MCF 10A (cell line): ENCODE results near the gene RNF125. TPM values are rescaled to one million over a fixed set of nuclear protein-coding genes. Genes with fewer than 3 reads are reported as not detected.

Experiments used
- BruUV-seq: library from RNA; stranded (reverse); fragments of 400-500 nt; replicated peaks from 2 replicates; lab custom pipeline; 2021; lab: Mats Ljungman, UMichigan
- CTCF ChIA-PET: fragments of 300-600 bp; sonication (Branson Sonifier 250); formaldehyde crosslinking; extraction: SDS; loops from one replicate; lab custom pipeline; 2021; ENCODE audit warnings: antibody characterized with exemption, inconsistent platforms; lab: Yijun Ruan, JAX
- POLR2A ChIA-PET: fragments of 300-600, 350-650 bp; sonication (Branson Sonifier 250); formaldehyde crosslinking; extraction: SDS; loops from one replicate; lab custom pipeline; 2020; ENCODE audit warnings: antibody characterized with exemption, inconsistent platforms; lab: Yijun Ruan, JAX
- DNase-seq: peaks from one replicate; pipeline ENCODE4 v3.0.0-alpha.2; 2018; ENCODE audit not compliant: unreplicated experiment
- H3K27ac Mint-ChIP-seq: one replicate; pipeline ENCODE4 v1.8.0; 2022; ENCODE audit warnings: mild to moderate bottlenecking, low read depth, mixed read lengths; ENCODE audit not compliant: unreplicated experiment
- H3K27me3 Mint-ChIP-seq: one replicate; pipeline ENCODE4 v1.8.0; 2022; ENCODE audit warnings: mixed read lengths; ENCODE audit not compliant: insufficient read depth, unreplicated experiment
- H3K36me3 Mint-ChIP-seq: one replicate; pipeline ENCODE4 v1.8.0; 2022; ENCODE audit warnings: mild to moderate bottlenecking, moderate library complexity, mixed read lengths; ENCODE audit not compliant: insufficient read depth, unreplicated experiment
- H3K4me1 Mint-ChIP-seq: one replicate; pipeline ENCODE4 v1.8.0; 2022; ENCODE audit warnings: mixed read lengths; ENCODE audit not compliant: insufficient read depth, unreplicated experiment
- H3K4me3 Mint-ChIP-seq: one replicate; pipeline ENCODE4 v1.8.0; 2022; ENCODE audit warnings: mild to moderate bottlenecking, moderate library complexity, mixed read lengths; ENCODE audit not compliant: unreplicated experiment
- H3K9me3 Mint-ChIP-seq: one replicate; pipeline ENCODE4 v1.8.0; 2022; ENCODE audit warnings: mixed read lengths; ENCODE audit not compliant: unreplicated experiment
- CTCF ChIP-seq: fragments of 200-600 bp; IDR thresholded peaks from one replicate; pipeline ENCODE4 v1.8.0; 2022; ENCODE audit warnings: antibody characterized with exemption, mild to moderate bottlenecking; ENCODE audit not compliant: unreplicated experiment
- intact Hi-C: fragments of 100-400 bp; cut with micrococcal nuclease; formaldehyde crosslinking; loops from 2 replicates; pipeline ENCODE4 v1.14.1; 2022
- total RNA-seq: library from RNA; stranded (reverse); gene quantifications from 2 replicates; pipeline ENCODE4 v1.2.3, GENCODE V29; 2022

RNF125 gene
- total RNA-seq, 1 experiment from 2014 or later: 6.2 TPM

GRCh38 chr18:32074206-32074605, 55.6 kb downstream of the RNF125 start:
- no TSS peak for BruUV-seq
- CTCF ChIA-PET: interaction anchor here (0.6 to 1.2 kb wide), 2 partner anchors 55 to 183 kb away, joined by 3 to 4 read pairs; no protein-coding TSS in a partner anchor
- Mint-ChIP-seq H3K36me3 (no peaks in the 10 kb centered on the region), H3K27ac (no peak overlapping the region), H3K27me3 (no peaks in the 10 kb centered on the region), H3K9me3 (peaks cover 7% of the 10 kb centered on the region), H3K4me3 (no peak overlapping the region), H3K4me1 (no peaks in the 10 kb centered on the region)
- TF ChIP-seq CTCF: no peak
- DNase-seq: no peak
- POLR2A ChIA-PET: no interaction called here
- intact Hi-C loops: loop anchor here (10.0 kb wide), 1 partner anchor 329 kb away; no protein-coding TSS in a partner anchor

- CTCF ChIA-PET: interaction anchor here (1.1 to 1.5 kb wide), 2 partner anchors 60 to 135 kb away, joined by 4 read pairs; partner anchors contain the start of genes RNF125 and TRAPPC8
- H3K9me3 Mint-ChIP-seq: peaks cover 7% of the 10 kb centered on the region
- no peaks in the 10 kb centered on the region for H3K4me1 Mint-ChIP-seq
- POLR2A ChIA-PET: interaction anchor here (0.6 to 1.3 kb wide), 2 partner anchors 12 to 136 kb away, joined by 3 to 6 read pairs; partner anchors contain the start of gene TRAPPC8
- no peak overlapping the region for H3K4me3 Mint-ChIP-seq
- TF ChIP-seq CTCF: no peak
- no TSS peak for BruUV-seq
- no peaks in the 10 kb centered on the region for H3K27me3 Mint-ChIP-seq
- H3K36me3 Mint-ChIP-seq: no peaks in the 10 kb centered on the region
- no peak for DNase-seq
- intact Hi-C loops: loop anchor here (10.0 kb wide), 1 partner anchor 334 kb away; no protein-coding TSS in a partner anchor
- H3K27ac Mint-ChIP-seq: no peak overlapping the region
Measured at GRCh38 chr18:32078845-32079244, 60.2 kb downstream of the RNF125 start.

GRCh38 chr18:32081881-32082280, 63.3 kb downstream of the RNF125 start:
- no peak overlapping the region for H3K27ac Mint-ChIP-seq
- H3K9me3 Mint-ChIP-seq: peaks cover under 1% of the 10 kb centered on the region
- intact Hi-C loops: no loop called here

GRCh38 chr18:32083781-32084180, 65.2 kb downstream of the RNF125 start:
- no peaks in the 10 kb centered on the region for H3K27me3 Mint-ChIP-seq
- no TSS peak for BruUV-seq
- H3K4me3 Mint-ChIP-seq: no peak overlapping the region
- ChIA-PET POLR2A (interaction anchor here (1.0 to 2.5 kb wide), 2 partner anchors 63 to 65 kb away, joined by 3 to 11 read pairs; partner anchors contain the start of gene RNF125), CTCF (interaction anchor here (0.7 kb wide), 3 partner anchors 11 to 317 kb away, joined by 3 read pairs; no protein-coding TSS in a partner anchor)
- H3K36me3 Mint-ChIP-seq: no peaks in the 10 kb centered on the region
- intact Hi-C loops: no loop called here
- no peak for TF ChIP-seq CTCF
- H3K27ac Mint-ChIP-seq: no peak overlapping the region
- peaks cover 8% of the 10 kb centered on the region for H3K4me1 Mint-ChIP-seq
- no peak for DNase-seq
- H3K9me3 Mint-ChIP-seq: no peaks in the 10 kb centered on the region

More at GRCh38 chr18:32081881-32082280, 63.3 kb downstream of the RNF125 start:
- BruUV-seq: no TSS peak
- Mint-ChIP-seq H3K4me1 (peaks cover 8% of the 10 kb centered on the region), H3K27me3 (no peaks in the 10 kb centered on the region), H3K4me3 (no peak overlapping the region), H3K36me3 (no peaks in the 10 kb centered on the region)
- no peak for DNase-seq
- ChIA-PET CTCF (interaction anchor here (1.4 kb wide), 1 partner anchor 9 kb away, joined by 6 read pairs; no protein-coding TSS in a partner anchor), POLR2A (no interaction called here)
- no peak for TF ChIP-seq CTCF
